HG03045 (cell line): ENCODE results near the gene RASGRP4.
"Not testable (repeated sequence)": the region's sequence is repeated elsewhere in the genome, so short reads cannot be mapped to it uniquely, and the experiment has no call there.

Source experiments
- ATAC-seq: cut with Tn5 transposase; IDR thresholded peaks from one replicate; pipeline ENCODE4 v1.9.1; 2021; ENCODE audit warnings: mild to moderate bottlenecking, moderate library complexity; ENCODE audit not compliant: unreplicated experiment

RASGRP4 gene

GRCh38 chr19:38425810-38426466, at the start of gene RASGRP4:
RASGRP4 (minus strand) TSS chr19:38426219; CDS start chr19:38426091, 128 bp downstream.
- ATAC-seq = no peak

DNA sequence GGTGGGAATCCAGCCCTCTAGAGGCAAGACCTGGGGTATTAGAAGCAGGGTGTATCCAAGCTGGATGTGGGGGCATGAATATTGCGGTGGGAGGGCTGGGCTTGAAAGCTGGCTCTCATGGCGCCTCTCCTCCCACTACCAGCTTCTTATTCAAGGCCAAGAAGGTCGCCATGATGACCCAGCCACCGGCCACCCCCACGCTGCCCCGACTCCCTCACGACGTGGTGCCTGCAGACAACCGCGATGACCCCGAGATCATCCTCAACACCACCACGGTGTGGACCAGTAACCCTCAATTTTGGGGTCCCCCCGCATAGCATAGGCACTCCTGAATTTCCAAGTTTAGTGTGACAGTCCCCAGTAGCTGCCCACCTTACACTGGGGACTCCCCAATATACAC, 49.2 kb upstream of the RASGRP4 start:
- ATAC-seq = no peak

GRCh38 chr19:38473201-38473600, 47.2 kb upstream of the RASGRP4 start:
- ATAC-seq = no peak

GRCh38 chr19:38472725-38473124, 46.7 kb upstream of the RASGRP4 start:
- ATAC-seq = not testable (repeated sequence)

- no peak for ATAC-seq
Measured at GRCh38 chr19:38470788-38471480, 44.9 kb upstream of the RASGRP4 start.

GRCh38 chr19:38469151-38469550, 43.1 kb upstream of the RASGRP4 start:
- ATAC-seq = no peak

GRCh38 chr19:38467541-38468525, 41.8 kb upstream of the RASGRP4 start:
- no peak for ATAC-seq

DNA sequence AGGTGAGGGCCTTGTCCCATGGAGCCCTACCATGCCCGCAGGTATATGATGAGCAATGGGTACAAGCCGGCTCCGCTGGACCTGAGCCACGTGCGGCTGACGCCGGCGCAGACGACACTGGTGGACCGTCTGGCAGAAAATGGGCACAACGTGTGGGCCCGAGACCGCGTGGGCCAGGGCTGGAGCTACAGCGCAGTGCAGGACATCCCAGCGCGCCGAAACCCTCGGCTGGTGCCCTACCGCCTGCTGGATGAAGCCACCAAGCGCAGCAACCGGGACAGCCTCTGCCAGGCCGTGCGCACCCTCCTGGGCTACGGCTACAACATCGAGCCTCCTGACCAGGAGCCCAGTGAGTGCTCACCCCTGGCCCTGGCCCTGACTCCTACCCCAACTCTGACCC, 40.0 kb upstream of the RASGRP4 start:
- ATAC-seq = no peak

DNA sequence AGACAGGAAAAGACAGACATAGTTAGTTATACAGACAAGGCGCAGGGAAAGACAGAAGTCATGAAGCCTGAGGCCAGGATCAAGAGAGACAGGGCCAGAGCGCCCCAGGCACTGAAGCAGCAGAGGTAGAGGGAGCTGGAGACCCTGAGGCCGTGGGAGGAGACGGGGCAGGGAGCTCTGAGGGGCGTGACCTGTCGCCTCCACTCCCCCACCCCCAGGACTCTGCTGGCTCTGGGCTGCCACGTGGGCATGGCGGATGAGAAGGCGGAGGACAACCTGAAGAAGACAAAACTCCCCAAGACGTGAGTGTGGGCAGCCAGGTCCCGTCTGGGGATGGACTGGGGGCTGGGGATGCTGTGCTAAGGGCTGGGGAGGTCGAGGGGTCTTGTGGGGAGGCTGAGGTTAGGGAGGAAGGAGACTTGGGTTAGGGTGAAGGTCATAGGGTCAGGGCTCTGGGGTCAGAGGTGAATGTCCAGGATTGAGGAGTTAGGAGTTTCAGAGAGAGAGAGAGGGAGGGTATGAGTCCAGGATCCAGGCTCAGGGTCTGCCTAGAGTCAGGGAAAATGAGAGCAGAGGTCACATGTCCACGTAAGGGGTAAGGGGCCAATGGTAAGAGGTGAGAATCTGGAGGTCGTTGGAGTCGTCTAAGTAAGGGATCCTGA, 38.5 kb upstream of the RASGRP4 start:
- ATAC-seq = no peak

GRCh38 chr19:38463365-38463764, 37.3 kb upstream of the RASGRP4 start:
- no peak for ATAC-seq

DNA sequence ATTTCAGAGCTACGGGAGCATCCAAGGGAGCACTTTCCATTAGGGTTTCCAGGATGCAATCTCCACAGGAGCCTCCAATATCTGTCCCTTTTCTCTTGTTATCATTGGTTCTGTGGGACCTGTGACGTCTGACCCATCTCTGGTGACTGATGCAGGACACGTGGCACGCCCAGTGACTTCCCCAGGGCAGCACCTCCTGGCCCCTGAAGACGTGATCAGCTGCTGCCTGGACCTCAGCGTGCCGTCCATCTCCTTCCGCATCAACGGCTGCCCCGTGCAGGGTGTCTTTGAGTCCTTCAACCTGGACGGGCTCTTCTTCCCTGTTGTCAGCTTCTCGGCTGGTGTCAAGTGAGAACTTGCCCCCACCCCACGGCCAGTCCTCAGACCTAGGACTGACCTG, 33.0 kb upstream of the RASGRP4 start:
- ATAC-seq = no peak

- ATAC-seq = no peak
Measured at GRCh38 chr19:38457690-38458405, 31.8 kb upstream of the RASGRP4 start.

DNA sequence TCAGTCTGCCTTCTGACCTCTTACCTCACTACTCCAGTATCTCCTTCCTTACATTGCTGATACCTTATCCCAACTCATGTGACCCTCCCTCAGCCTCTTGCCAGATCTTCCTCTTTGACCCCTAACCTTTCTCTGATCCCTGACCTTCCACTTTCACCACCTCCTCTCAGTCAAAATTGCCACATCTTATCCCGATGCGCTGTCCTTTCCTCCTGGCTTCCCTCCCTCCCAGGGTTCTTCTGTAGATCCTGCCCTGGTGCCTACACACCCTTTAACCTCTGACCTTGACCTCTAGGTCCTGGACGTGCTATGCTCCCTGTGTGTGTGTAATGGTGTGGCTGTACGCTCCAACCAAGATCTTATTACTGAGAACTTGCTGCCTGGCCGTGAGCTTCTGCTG, 31.2 kb upstream of the RASGRP4 start:
- no peak for ATAC-seq

DNA sequence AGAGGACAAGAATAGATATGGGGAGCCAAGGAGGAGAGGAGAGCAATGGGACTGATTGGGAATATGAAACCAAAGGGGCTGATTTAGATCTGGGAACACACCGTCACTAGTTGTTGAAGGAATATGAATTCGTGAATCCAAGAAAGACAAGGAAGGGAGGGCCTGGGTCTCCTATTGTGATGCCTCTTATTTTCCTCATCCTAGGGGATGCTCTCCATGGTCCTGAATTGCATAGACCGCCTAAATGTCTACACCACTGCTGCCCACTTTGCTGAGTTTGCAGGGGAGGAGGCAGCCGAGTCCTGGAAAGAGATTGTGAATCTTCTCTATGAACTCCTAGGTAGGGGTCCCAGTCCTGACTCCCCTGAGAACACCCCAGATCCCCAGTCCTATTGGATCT, 29.0 kb upstream of the RASGRP4 start:
- no peak for ATAC-seq

- ATAC-seq = no peak
Measured at GRCh38 chr19:38453596-38453995, 27.6 kb upstream of the RASGRP4 start.

DNA sequence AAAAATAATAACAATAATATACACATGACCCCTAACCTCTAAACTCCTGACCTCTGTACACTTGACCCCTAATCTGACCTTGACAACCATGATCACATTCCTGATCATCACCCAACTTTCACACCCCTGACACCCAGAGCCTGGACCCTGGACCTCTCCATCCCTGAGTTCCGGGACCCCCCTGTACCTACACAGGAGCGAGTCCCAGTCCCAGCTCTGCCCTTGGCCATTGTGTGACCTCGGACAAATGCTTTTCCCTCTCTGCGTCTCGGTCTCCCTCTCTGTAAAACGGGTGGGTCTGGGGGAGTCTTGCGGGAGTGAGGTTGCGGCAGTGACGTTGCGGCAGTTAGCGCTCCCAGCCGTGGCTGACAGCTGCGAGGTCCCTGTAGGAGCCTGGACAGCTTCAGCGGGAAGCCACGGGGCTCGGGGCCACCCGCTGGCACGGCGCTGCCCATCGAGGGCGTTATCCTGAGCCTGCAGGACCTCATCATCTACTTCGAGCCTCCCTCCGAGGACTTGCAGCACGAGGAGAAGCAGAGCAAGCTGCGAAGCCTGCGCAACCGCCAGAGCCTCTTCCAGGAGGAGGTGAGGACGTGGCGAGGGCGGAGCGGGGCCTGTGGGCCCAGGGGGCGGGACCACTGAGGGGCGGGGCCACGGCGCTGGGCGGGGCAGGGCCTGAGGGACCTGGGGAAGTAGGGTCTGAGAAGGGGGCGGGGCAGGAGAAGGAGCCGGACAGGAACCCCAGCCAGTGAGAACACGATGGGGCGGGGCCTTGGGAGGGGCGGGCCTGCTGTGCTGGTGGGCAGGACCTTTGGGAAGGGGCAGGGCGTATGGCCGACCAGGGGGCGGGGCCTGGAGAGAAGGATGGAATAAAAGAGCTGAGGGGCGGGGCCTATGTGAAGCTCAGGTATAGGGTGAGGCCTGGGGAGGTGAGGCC, 26.7 kb upstream of the RASGRP4 start:
- no peak for ATAC-seq

DNA sequence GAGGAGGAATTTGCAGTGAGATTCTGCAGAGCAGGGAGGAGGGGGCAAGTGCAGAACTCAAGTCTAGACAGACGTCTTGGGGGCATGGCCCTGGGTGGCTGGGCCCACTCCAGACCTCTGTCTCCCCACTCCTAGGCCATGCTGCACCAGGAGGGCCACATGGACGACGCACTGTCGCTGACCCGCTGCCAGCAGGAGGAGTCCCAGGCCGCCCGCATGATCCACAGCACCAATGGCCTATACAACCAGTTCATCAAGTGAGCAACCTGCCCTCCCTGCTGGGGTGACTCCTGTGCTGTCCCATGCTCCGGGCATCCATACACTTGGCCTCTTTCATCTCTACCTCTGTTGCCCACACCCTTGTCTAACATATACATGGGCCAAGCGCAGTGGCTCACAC, 25.6 kb upstream of the RASGRP4 start:
- no peak for ATAC-seq

DNA sequence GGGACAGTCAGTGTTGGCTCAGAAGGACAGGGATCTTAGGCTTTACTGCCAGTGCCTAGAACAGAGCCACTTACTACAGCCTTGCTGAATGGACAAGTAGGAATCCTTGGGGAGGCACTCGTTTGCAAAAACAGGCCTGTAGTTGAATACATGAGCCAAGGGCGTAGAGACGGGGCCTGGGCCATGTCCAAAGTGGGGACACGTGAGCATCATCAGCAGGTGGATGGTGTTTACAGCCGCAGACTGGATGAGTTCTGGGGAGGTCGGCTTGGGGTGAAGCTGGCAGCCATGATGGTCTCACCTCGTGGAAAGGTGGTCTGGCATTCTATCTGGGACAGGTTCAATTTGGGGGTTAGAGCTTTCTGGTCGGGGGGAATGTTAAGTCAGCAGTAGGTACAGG, 25.0 kb upstream of the RASGRP4 start:
- no peak for ATAC-seq

GRCh38 chr19:38449518-38449917, 23.5 kb upstream of the RASGRP4 start:
- ATAC-seq = no peak
